DMS114 treated with DMSO at 0.1 percent for 48 hours (cell line): Measurements from ENCODE around the gene PFAS.

ENCODE experiments used
- DNase-seq: peaks from one replicate; lab custom pipeline; 2025; ENCODE audit not compliant: unreplicated experiment; lab: John Stamatoyannopoulos, UW

The PFAS gene

DNA sequence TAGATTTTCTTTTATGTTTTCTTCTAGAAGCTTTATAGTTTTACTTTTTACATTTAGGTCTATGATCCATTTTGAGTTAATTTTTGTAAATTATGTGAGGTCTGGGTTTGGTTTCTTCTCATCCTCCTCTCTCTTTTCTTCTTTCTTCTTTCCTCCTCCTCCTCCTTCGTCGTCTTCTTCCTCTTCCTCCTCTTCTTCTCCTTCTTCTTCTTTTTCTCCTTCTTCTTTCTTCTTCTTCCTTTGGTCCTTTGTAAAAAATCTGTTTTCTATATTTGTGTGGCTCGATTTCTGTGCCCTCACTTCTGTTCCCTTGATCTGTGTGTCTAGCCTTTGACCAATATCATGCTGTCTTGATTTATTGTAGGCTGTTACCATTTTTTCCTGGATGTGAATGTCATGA lies 51.1 kb downstream of the PFAS start:
- DNase-seq = no peak

DNA sequence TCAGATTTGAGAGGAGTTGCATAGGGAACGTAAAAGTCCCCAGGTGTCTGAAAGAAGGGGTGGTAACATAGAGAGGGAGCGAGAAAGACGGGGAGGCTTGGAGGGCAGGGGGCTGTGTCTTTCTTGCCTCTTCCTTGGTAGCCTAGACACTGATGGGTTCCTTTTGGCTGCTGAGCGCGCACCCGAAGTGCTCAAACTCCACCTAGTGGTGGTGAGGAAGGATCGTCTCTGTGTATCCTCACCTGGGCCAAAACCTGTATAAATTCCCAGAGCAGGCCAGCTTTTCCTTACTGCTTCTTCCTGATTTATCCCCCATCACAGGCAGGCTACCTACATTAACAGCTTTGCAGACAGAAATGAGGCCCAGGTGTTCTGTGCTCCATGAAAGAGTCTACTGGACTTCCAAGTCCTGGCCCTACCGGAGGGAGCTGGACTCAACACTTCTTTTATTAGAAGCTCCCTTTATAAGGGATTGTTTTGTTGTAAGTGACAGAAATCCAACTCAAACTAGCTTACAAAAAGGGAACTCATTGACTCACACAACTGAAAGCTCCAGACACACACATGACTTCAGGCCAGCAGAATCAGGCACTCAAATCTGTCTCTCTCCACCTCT lies 51.6 kb downstream of the PFAS start:
- peak; percentile 67 for DNase-seq

DNA sequence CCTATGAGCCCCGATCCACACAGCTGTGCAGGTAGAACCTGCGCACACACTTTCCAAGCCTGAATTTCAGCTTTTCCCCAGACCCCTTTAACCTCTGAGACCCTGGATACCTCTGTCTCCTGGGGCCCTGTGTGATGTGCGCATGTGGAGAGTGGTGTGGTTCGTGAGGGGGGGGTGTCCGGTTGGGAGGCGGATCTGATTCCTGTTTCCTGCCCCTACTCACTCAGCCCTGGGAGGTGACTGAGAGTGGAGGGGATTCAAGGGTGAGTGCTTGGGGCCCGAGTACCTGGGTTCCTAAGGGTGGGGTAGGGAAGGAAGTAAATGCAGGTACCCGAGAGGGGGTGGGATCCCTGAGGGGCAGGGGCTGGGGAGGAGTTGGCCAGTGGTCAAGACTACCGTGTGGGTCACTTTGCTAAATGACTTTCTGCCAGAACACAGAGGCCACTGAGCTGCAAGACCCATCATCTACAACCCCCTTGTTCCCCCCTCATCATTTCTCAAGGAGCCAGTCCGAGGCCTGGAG lies 61.6 kb downstream of the PFAS start:
- DNase-seq = no peak

DNA sequence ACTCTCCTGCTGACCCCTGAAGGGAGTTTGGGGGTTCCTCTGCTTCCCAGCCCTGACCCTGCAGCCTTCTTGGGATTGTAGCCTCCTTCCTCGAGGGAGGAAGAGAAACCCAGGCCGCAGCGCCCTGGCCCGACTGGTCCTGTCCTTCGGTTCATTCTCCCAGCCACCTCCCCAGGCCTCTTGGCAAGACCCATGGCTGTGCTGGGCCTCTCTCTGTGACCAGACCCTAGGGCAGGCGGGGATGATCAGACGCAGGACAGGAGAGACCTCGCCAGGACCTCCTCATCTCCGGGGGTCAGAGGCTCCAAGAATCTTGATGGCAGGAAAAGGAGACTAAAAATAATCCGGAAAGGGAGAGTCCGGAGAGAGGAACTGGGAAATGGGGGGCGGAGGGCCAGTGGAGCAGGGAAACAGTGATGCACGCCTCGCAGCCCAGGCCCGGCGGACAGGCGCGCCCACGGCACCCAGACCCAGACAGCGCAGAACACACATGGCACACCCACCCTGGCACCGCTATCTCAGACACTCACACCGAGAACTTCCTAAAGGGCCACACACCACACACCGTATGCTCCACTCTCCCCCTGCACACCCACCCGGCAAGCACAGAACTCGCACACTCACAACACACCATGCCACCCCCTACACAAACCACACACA lies 62.2 kb downstream of the PFAS start:
- DNase-seq = no peak

DNA sequence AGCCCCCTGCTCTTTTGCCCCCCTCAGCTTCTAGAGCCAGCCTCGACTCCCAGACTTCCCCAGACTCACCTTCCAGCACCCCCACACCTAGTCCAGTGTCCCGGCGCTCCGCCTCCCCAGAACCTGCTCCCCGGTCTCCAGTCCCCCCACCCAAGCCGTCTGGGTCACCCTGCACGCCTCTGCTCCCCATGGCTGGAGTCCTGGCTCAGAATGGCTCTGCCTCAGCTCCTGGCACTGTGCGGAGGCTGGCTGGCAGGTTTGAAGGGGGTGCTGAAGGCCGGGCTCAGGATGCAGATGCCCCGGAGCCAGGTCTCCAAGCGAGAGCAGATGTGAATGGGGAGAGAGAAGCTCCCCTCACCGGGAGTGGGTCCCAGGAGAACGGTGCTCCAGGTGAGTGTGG lies 63.2 kb downstream of the PFAS start:
- DNase-seq = no peak

DNA sequence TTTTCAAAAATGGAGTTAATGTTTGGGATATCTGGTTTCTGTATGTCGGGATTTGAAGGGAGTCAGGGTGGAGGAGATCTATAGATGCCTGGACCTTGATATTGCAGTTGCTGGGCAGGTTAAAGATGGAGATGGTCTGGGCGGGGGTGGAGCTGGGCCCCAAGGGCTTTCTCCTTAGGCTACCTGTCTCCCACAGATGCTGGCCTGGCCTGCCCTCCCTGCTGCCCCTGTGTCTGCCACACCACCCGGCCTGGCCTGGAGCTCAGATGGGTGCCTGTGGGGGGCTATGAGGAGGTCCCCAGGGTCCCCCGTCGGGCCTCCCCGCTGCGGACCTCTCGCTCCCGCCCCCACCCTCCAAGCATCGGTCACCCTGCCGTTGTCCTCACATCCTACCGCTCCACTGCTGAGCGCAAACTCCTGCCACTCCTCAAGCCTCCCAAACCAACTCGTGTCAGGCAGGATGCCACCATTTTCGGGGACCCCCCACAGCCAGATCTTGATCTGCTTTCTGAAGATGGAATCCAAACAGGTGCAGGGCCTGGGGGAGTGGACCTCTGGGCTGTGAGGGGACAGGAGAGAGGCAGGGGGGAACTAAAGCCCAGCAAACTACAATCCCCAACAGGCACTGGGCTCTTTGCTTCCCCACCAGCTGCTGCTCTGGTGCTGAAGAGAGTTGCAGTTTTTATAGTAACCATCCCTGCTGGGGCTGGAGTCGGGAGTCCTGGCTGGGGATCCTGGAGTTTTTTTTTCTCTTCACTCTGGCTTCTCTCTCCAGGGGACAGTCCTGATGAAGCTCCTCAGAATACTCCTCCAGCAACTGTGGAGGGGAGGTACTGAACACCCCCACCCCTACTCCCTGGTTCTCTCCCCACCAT lies 63.9 kb downstream of the PFAS start:
- no peak for DNase-seq

DNA sequence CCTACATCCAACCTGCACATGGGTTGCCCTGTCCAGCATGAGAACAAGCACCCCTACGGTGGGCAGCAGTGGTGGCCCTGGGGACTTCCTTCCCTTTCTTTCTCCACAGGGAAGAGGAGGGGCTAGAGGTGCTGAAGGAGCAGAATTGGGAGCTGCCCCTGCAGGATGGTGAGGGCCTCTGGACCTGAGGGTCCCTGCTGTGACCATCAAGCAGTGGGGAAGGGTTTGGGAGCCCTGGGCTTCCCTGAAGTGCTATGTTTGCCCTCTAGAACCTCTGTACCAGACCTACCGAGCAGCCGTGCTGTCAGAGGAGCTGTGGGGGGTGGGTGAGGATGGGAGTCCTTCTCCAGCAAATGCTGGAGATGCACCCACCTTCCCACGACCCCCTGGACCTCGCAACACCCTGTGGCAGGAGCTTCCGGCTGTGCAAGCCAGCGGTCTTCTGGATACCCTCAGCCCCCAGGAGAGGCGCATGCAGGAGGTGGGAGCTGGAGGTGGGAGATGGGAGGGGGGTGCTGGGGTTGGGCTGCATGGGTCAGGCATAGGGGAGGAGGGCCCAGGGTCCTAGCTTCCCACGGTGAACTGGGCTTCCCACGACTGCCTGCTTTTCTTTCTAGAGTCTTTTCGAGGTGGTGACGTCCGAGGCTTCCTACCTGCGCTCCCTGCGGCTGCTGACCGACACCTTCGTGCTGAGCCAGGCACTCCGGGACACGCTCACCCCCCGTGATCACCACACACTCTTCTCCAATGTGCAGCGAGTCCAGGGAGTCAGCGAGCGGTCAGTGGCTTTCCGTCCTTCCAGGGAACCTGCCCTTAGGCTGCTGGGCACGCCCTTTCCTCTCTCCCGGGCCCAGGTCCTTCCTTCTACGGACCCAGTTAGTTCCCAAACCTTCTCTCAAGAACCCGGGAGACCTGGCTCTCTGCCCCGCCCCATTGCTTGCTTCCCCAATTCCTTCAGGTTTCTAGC lies 66.0 kb downstream of the PFAS start:
- no peak for DNase-seq

DNA sequence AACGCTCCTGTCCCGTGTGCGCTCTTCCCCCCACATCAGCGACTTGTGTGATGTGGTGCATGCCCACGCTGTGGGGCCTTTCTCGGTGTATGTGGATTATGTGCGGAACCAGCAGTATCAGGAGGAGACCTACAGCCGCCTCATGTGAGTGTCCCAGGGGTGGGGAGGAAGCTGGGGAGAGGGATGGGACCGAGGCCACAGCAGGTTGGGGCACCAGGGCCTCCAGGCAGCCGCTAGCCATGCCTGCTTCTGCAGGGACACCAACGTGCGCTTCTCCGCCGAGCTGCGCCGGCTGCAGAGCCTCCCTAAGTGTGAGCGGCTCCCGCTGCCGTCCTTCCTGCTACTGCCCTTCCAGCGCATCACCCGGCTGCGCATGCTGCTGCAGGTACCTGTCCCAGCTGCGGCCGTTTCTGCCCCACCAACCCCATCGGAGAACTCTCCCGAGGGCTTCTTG lies 66.7 kb downstream of the PFAS start:
- DNase-seq = no peak

DNA sequence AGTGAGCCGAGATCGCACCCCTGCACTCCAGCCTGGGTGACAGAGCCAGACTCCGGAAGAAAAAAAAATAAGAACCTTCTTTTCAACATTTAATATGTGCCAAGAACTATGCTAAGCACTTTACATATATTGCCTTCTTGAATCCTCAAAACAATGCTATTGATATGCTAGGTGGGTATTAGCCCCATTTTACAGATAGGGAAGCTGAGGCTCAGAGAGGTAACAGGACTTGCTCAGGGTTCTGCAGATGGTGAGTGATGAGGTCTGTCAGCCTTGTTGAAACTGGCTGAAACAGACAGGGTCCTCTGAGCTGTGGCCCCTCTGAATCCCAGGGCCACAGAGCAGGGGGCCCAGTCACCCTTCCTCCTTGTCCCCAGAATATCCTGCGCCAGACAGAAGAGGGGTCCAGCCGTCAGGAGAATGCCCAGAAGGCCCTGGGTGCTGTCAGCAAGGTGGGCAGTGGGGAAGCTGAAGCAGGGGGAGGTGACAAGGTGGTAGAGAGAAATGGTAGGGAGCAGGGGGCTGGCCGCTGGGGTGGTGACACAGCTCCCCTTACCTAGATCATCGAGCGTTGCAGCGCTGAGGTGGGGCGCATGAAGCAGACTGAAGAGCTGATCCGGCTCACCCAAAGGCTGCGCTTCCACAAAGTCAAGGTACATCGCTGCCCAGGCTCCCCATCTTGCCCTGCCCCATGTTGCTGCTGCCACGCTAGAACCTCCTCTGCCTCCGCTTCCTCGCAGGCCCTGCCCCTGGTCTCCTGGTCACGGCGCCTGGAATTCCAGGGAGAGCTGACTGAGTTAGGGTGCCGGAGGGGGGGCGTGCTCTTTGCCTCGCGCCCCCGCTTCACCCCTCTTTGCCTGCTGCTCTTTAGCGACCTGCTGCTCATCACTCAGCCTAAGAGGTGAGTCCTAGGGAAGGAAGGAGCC lies 69.2 kb downstream of the PFAS start:
- DNase-seq = no peak
